Ectodermal cell (in vitro differentiated cells): Measurements from ENCODE around the gene CDK18. TPM values are rescaled to one million over a fixed set of nuclear protein-coding genes. Genes with fewer than 3 reads are reported as not detected.

ENCODE experiments used
- H3K27ac ChIP-seq: 2 replicates; pipeline ENCODE4 v1.7.0; 2013; ENCODE audit warnings: mild to moderate bottlenecking, low read depth, low read length; ENCODE audit not compliant: insufficient read depth, poor library complexity, severe bottlenecking
- H3K27me3 ChIP-seq: 2 replicates; pipeline ENCODE4 v1.7.0; 2013; ENCODE audit warnings: mild to moderate bottlenecking, low read length; ENCODE audit not compliant: insufficient read depth, control insufficient read depth, poor library complexity, severe bottlenecking
- H3K36me3 ChIP-seq: one replicate; pipeline ENCODE4 v1.7.0; 2013; ENCODE audit warnings: low read length; ENCODE audit not compliant: control insufficient read depth, insufficient read depth
- H3K4me1 ChIP-seq: one replicate; pipeline ENCODE4 v1.7.0; 2013; ENCODE audit warnings: low read length; ENCODE audit not compliant: control insufficient read depth, insufficient read depth
- H3K4me3 ChIP-seq: 2 replicates; pipeline ENCODE4 v1.7.0; 2013; ENCODE audit warnings: low read depth, low read length, control low read depth; ENCODE audit not compliant: insufficient read depth
- H3K9me3 ChIP-seq: 2 replicates; pipeline ENCODE4 v1.7.0; 2013; ENCODE audit warnings: mild to moderate bottlenecking, low read length, moderate library complexity; ENCODE audit not compliant: control insufficient read depth
- WGBS, 2 experiments: methylation state at CpG; one replicate each; pipeline ENCODE4 v1.1.7; 2013; ENCODE audit warnings: missing lambda C conversion rate in 2 of 2; 5-methylcytosine and 5-hydroxymethylcytosine counted together
- polyA plus RNA-seq, 4 experiments: library from polyadenylated mRNA; stranded (reverse); fragments of 50-300 nt; gene quantifications; one replicate each; pipeline ENCODE4 v1.2.3, GENCODE V29; 2013

Gene CDK18
- 37.4 TPM for polyA plus RNA-seq (2013, experiment 1 of 4)
- 34.2 TPM for polyA plus RNA-seq (2013, experiment 2 of 4)
- polyA plus RNA-seq (2013, experiment 3 of 4) = 26.0 TPM
- polyA plus RNA-seq (2013, experiment 4 of 4) = 31.5 TPM

DNA sequence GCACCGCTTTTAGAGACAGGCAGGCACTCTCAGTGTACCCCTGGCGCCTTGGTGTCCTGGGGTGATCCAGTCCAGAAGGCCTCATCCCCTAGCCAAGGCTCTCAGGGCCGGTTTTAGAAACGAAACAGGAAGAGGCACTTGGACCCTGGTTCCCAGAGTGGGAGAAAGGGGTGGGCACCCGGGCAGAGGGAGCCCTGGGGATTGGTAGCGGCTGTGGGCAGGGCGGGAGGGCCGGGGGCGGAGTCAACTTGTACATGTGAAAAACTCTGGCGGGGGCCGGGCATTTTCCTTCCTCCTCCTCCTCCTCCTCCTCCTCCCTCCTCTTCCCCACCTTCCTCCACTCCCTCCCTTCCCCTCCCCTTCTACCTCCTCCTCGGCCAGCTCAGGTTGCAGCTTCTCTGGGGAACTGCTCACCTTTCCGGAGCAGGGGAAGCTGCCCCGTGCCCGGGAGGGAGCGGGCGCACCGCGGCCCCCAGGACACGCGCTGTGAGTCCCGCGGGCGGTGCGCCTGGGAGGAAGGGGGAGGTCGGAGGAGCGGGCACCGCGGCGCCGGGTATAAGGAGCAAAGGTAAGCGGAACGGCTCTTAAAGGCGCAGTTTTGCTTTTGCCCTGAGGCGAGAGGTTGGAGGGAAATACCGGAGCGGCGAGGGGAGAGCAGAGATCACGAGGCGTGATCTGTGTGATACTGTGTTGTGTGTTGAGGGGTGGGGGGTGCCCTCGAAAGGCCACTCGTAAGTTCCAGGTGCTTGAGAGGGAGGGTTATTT, at the start of gene CDK18:
Gene CDK18, plus strand, starts transcription at position 359 of the 765 bp plus-strand sequence. CDS start 18,499 bp downstream, outside the sequence.
- Histone ChIP-seq H3K36me3 (no peaks in the 10 kb centered on the region), H3K27ac (peak within 1 kb of the TSS; percentile 39), H3K4me3 (peak within 1 kb of the TSS; percentile 67), H3K27me3 (no peaks in the 10 kb centered on the region), H3K4me1 (peaks cover 32% of the 10 kb centered on the region), H3K9me3 (no peaks in the 10 kb centered on the region)
- WGBS, 2 experiments = 2 to 3% methylated on average over 41 of the region's 42 CpGs

DNA sequence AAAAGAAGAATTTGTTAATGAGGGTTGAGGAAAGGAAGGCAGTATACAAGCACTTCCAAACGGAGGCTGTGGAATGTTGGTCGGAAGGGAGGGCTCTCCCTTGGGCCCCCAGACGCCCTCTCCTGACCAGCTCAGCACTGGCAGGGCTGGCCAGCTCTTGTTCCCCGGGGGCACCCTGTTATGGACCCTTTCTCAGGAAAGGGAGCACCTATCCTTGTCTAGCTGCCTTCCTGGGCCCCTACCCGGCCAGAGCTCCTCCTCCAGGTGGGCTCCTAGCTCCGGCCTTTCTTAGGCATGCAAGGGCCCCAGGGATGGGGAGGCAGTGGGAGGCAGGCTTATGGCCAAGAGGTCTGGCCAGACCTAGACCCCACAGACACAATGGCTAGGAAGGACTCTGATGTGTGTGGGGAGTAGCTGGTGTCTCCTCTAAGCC, 49.5 kb upstream of the CDK18 start:
- Histone ChIP-seq H3K4me1 (peaks cover 50% of the 10 kb centered on the region), H3K9me3 (no peaks in the 10 kb centered on the region), H3K27me3 (peaks cover 24% of the 10 kb centered on the region), H3K36me3 (no peaks in the 10 kb centered on the region), H3K27ac (no peak overlapping the region), H3K4me3 (peak overlapping the region; percentile 86)
- WGBS, 2 experiments = 3 to 4% methylated on average over 6 of the region's 6 CpGs

DNA sequence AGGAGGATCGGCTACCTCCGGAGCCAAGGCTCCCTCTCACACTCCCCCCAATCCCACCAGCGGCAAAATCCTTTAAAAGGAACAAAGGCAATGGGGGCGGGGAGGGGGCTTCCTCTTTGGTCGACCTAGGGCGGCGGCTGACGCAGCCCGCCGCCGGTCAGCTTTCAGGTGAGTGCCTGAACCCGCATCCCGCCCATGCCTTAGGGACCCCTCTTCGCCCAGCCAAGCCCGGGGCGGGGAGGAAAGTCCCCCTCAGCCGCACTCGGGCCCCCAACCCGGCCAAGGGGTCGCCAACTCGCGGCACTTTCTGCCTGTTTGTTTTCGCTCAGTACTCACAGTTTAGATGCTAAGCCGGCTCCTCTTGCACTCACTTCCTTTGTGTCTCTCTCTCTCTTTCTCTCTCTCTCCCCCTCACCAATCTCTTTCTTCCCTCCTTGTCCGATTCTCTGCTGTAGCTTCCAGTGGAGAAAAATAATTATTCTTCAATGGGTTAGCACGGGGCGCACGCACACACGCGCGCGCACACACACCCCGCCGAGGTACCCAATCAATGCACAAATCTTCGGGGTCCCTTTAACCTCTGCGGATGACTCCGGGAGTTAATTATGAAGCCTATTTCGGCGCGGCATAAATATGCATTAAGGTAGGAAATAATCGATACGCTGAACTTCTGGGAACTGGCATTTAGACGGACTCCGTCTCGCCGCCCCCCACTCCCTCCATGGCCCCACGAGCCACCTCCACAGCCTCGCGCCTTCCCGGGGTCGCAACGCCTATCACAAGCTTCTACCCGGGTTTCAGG, 48.7 kb upstream of the CDK18 start, which contains the start of gene BLACAT1:
Gene BLACAT1, minus strand, starts transcription at position 465 of the 802 bp plus-strand sequence.
- H3K4me1 ChIP-seq = peaks cover 42% of the 10 kb centered on the region
- no peaks in the 10 kb centered on the region for H3K9me3 ChIP-seq
- no peaks in the 10 kb centered on the region for H3K36me3 ChIP-seq
- peak within 1 kb of the TSS; percentile 86 for H3K4me3 ChIP-seq
- WGBS, 2 experiments = 0% methylated on average over 53 of the region's 53 CpGs
- peaks cover 24% of the 10 kb centered on the region for H3K27me3 ChIP-seq
- H3K27ac ChIP-seq = peak within 1 kb of the TSS; percentile 72

DNA sequence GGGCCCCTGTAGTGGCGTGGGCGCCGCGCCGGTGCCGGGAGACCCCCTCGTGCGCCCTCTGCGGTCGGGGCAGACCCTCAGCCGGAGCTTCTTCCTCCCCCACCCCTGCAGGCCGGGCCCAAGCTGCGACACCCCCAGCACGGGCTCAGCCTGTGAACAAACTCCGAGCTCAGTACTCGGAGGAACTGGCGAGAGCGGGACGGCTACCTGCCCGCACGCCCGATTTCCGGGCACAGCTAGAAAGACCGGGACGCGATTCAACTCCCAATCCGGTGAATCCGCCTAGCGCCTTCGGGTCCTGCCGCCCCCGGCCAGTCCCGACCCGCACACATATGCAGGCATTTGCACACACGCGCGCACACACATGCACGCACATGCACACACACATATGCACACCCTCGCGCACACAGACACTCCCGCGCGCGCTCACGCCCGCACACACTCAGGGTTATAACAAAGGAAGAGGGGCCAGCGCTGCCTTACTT, 48.0 kb upstream of the CDK18 start:
- Histone ChIP-seq H3K36me3 (no peaks in the 10 kb centered on the region), H3K9me3 (no peaks in the 10 kb centered on the region), H3K4me1 (peaks cover 36% of the 10 kb centered on the region), H3K27me3 (peaks cover 24% of the 10 kb centered on the region), H3K27ac (peak overlapping the region; percentile 72), H3K4me3 (peak overlapping the region; percentile 86)
- WGBS, 2 experiments = 0% methylated on average over 47 of the region's 47 CpGs

DNA sequence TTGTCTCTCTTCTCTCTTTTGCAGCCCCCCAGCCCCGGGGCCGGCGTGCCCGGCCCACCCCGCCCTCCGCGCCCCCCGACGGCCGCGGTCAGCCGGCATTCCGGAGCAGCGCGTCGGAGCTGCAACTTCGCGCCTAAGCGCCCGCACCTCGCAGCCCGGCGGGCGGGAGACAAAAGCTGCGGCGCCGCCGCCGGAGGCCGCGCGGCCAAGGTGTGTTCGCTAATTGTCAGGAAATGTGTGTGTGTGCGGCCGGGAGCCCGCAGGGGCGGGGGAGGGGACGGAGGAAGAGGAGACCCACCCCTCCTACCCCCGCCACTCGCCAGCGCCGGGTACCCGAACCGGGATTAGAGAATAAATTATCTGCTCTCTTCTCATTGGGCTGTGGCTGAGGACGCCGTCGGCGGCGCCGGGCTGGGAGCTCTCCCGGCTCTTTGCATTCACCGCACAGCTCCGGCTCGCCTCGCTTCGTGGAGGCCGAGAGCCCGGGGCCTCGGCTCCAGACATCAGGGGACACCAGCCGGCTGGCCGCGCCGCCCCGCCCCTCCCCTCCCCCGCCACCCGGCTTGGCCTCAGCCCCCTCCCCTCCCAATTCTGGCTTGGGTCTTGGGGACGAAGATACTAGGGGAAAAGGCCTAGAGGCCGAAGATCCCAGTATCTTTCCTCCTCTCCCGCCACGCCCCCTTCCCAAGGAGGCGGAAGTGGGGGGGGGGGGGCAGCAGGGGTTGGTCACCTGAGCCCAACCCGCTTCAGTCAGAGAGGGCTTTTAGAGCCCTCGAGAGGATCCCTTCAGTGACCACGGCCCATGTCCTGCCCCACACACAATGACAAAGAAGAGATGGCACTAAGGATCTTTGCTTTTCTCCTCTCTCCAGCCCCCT, 47.4 kb upstream of the CDK18 start:
- Histone ChIP-seq H3K27me3 (peaks cover 24% of the 10 kb centered on the region), H3K4me1 (peaks cover 29% of the 10 kb centered on the region), H3K27ac (peak overlapping the region; percentile 72), H3K36me3 (no peaks in the 10 kb centered on the region), H3K9me3 (no peaks in the 10 kb centered on the region), H3K4me3 (peak overlapping the region; percentile 86)
- WGBS, 2 experiments = 1% methylated on average over 71 to 73 of the region's 74 CpGs

DNA sequence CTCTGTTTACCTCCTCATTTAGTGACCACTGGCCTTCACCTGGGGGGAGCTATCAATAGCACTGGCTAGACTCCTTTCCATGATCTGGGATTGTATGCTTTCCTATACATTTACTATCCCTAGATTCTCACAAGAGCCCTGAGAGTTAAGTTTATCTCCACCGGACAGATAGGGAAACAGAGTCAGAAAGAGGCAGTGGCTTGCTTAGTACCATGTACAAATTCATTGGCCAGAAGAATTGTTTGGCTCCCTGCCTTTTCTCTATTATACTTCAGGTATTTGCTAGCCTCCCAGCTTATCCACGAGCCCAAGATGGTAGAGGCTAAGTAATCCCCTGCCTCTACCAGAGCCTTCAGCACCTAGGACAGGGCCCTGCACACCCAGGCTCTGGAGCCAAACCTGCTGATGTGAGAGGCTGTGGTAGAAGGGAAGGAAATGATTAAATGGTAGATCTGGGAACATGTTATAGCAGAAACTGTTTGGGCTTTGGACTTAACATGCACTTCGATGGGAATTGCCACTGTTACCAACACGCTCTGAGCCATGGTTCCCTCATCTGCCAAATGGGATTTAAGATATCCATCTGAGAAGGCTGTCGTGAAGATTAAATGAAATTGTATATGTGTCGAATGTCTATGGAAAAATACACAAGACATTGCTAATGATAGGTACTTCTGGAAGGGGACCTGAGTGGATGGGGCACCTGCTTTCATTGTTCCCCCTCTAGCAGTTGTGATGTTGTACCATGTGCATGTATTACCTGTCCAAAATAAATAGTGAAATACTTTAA, 45.5 kb upstream of the CDK18 start:
- no peaks in the 10 kb centered on the region for H3K36me3 ChIP-seq
- no peaks in the 10 kb centered on the region for H3K9me3 ChIP-seq
- H3K4me1 ChIP-seq = peaks cover 12% of the 10 kb centered on the region
- H3K27ac ChIP-seq = no peak overlapping the region
- H3K4me3 ChIP-seq = no peak overlapping the region
- WGBS, 2 experiments = 71 to 73% methylated on average over 6 of the region's 6 CpGs
- peaks cover 24% of the 10 kb centered on the region for H3K27me3 ChIP-seq

DNA sequence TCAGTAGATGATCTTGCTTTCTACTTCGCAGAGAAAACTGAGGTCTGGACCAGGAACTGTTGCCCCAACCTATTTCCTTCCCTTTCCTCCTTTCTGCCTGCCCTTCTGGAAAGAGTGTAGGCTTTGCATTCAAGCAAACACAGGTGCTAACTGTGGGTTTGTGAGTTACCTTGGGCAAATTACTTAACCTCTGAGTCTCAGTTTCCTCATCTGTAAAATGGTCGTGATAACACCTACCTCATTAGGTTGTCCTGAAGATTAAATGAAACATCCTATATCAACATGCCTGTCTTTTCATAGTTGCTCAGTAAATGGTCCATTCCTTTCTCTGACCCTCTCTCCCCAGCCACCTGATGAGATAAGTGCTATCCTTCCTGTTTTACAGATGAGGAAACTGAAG, 39.1 kb upstream of the CDK18 start:
- no peak overlapping the region for H3K4me3 ChIP-seq
- 63 to 79% methylated on average over 2 of the region's 2 CpGs for WGBS, 2 experiments
- H3K9me3 ChIP-seq = no peaks in the 10 kb centered on the region
- H3K27me3 ChIP-seq = no peaks in the 10 kb centered on the region
- H3K36me3 ChIP-seq = no peaks in the 10 kb centered on the region
- no peaks in the 10 kb centered on the region for H3K4me1 ChIP-seq
- no peak overlapping the region for H3K27ac ChIP-seq

DNA sequence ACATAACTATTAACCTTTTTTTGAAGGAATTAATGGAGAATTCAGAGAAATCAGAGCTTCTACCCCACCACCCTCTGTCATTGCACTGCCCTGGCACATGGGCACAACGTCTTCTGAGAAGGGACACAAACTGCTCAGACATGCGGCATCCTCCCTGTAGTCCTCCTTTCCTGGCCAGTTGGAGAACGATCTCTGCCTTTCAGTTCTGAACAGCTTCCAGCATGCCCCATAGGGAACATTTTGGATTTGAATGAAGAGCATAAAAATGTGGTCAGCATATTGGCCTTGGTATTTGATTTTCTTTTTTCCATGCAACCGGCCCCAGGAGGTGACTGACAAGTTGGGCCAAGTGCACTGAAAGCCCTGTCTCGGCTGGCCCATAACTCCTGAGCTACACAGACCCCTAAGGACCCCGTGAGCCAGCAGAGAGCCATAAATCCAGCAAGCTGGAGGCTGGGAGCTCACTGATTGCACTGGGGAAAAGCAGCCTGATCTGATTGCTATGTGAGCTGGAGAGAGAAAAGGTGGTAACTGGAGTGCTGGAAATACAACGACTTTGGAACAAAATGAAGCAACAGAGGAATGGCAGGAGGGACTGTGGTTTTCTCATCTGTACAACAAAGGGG, 37.8 kb upstream of the CDK18 start:
- H3K27me3 ChIP-seq = no peaks in the 10 kb centered on the region
- no peaks in the 10 kb centered on the region for H3K36me3 ChIP-seq
- WGBS, 2 experiments = 79% methylated on average over 7 of the region's 7 CpGs
- H3K4me3 ChIP-seq = no peak overlapping the region
- H3K9me3 ChIP-seq = no peaks in the 10 kb centered on the region
- no peak overlapping the region for H3K27ac ChIP-seq
- no peaks in the 10 kb centered on the region for H3K4me1 ChIP-seq

DNA sequence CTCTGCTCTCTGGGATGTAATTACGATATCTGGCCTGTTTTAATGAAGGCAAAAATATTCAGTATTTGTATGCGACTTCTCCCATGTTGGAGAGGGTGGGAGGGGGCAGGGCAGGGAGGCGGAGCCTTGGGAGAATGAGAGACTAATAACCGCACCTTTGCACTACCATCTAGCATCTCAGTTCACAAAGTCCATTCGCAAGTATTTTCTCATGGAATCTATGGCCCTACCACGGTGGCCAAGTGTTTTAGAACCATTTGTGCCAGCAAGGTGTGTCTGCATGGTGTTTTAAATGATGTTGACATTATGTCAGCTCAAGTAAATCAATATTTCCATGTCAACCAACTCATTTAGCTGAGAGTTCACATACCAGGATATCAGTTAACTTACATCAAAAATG, 34.3 kb upstream of the CDK18 start:
- Histone ChIP-seq H3K27me3 (peaks cover 4% of the 10 kb centered on the region), H3K27ac (no peak overlapping the region), H3K36me3 (no peaks in the 10 kb centered on the region), H3K9me3 (peaks cover 2% of the 10 kb centered on the region), H3K4me3 (no peak overlapping the region), H3K4me1 (no peaks in the 10 kb centered on the region)
- 93 to 94% methylated on average over 6 of the region's 6 CpGs for WGBS, 2 experiments
